Endothelial cell of umbilical vein (primary cell): ENCODE results near the gene PGAM2.

Experiments
- EZH2 ChIP-seq: IDR thresholded peaks from 2 replicates; pipeline ENCODE4 v1.6.1; 2012; ENCODE audit warnings: borderline replicate concordance, low read depth, mild to moderate bottlenecking, moderate library complexity, low read length, inconsistent platforms; ENCODE audit not compliant: severe bottlenecking
- POLR2A ChIP-seq: IDR thresholded peaks from 2 replicates; pipeline ENCODE4 v1.6.1; 2012; ENCODE audit warnings: low read depth, mild to moderate bottlenecking, control low read depth, low read length
- TF ChIP-seq, protein P1 (sequence below), 2 donors: IDR thresholded peaks; 1 replicate in 1 of 2; 2 replicates in 1 of 2; pipeline ENCODE4 v1.5.1; 2011; ENCODE audit warnings: low read length in 2 of 2, mild to moderate bottlenecking in 2 of 2, moderate library complexity in 2 of 2, control low read depth in 1 of 2, inconsistent platforms in 1 of 2, low read depth in 1 of 2; ENCODE audit not compliant: insufficient read depth in 1 of 2; ENCODE audit errors: extremely low read depth in 1 of 2

GRCh38 chr7:44080686-44081265 is 15.4 kb upstream of the PGAM2 start:
- TF ChIP-seq, protein P1, sequence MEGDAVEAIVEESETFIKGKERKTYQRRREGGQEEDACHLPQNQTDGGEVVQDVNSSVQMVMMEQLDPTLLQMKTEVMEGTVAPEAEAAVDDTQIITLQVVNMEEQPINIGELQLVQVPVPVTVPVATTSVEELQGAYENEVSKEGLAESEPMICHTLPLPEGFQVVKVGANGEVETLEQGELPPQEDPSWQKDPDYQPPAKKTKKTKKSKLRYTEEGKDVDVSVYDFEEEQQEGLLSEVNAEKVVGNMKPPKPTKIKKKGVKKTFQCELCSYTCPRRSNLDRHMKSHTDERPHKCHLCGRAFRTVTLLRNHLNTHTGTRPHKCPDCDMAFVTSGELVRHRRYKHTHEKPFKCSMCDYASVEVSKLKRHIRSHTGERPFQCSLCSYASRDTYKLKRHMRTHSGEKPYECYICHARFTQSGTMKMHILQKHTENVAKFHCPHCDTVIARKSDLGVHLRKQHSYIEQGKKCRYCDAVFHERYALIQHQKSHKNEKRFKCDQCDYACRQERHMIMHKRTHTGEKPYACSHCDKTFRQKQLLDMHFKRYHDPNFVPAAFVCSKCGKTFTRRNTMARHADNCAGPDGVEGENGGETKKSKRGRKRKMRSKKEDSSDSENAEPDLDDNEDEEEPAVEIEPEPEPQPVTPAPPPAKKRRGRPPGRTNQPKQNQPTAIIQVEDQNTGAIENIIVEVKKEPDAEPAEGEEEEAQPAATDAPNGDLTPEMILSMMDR (IDR thresholded peaks at IDR 0.05; ENCODE audit: extremely low read depth in 1 of 2, insufficient read depth in 1 of 2, low read depth in 1 of 2, low read length in 2 of 2), result no peak
- TF ChIP-seq POLR2A (no peak), EZH2 (no peak)
